HL-60 (cell line): ENCODE results near the gene SUPT7L.

Source experiments
- CTCF ChIP-seq: IDR thresholded peaks from one replicate; pipeline ENCODE4 v1.5.1; 2011; ENCODE audit warnings: low read length, control low read depth, inconsistent platforms; ENCODE audit not compliant: insufficient read depth
- REST ChIP-seq: IDR thresholded peaks from 2 replicates; pipeline ENCODE4 v1.6.1; 2012; ENCODE audit warnings: low read depth; ENCODE audit not compliant: insufficient replicate concordance
- SPI1 ChIP-seq: IDR thresholded peaks from 2 replicates; pipeline ENCODE4 v1.6.1; 2012; ENCODE audit warnings: low read depth, mild to moderate bottlenecking, borderline replicate concordance

- no peak for TF ChIP-seq SPI1
- TF ChIP-seq CTCF, result no peak
- no peak for TF ChIP-seq REST
These were observed 22.6 kb downstream of the SUPT7L start for GRCh38 chr2:27640722-27641245.
